Urothelium cell line (cell line): ENCODE measurements around the gene LHFPL6.

Experiments used
- DNase-seq: peaks from one replicate; pipeline ENCODE4 v3.0.0; 2011; ENCODE audit warnings: low spot score, mixed read lengths
- FAIRE-seq: peaks from 2 replicates; lab custom pipeline; 2011; peaks lifted over from hg19 to GRCh38; lab: Jason Lieb, UNC

LHFPL6 gene

GRCh38 chr13:39521701-39522100 lies 81.3 kb downstream of the LHFPL6 start:
- no peak for FAIRE-seq

GRCh38 chr13:39516096-39516495 lies 86.9 kb downstream of the LHFPL6 start:
- no peak for DNase-seq
- FAIRE-seq, result no peak

More at GRCh38 chr13:39521701-39522100, 81.3 kb downstream of the LHFPL6 start:
- no peak for DNase-seq

GRCh38 chr13:39515224-39515714 lies 87.7 kb downstream of the LHFPL6 start:
- FAIRE-seq (no peak), DNase-seq (no peak)

- FAIRE-seq, result no peak
- DNase-seq, result no peak
Observed at GRCh38 chr13:39512687-39513086, 90.3 kb downstream of the LHFPL6 start.

- FAIRE-seq, result no peak
Observed at GRCh38 chr13:39510316-39510695, 92.7 kb downstream of the LHFPL6 start.

GRCh38 chr13:39509616-39510315 lies 93.2 kb downstream of the LHFPL6 start:
- DNase-seq (no peak), FAIRE-seq (no peak)

More at GRCh38 chr13:39510316-39510695, 92.7 kb downstream of the LHFPL6 start:
- DNase-seq, result no peak

GRCh38 chr13:39506559-39507390 lies 96.2 kb downstream of the LHFPL6 start:
- FAIRE-seq (no peak), DNase-seq (no peak)

- no peak for FAIRE-seq
Observed at GRCh38 chr13:39505151-39505550, 97.8 kb downstream of the LHFPL6 start.

GRCh38 chr13:39503048-39503447 lies 99.9 kb downstream of the LHFPL6 start:
- FAIRE-seq, result no peak

More at GRCh38 chr13:39505151-39505550, 97.8 kb downstream of the LHFPL6 start:
- no peak for DNase-seq

GRCh38 chr13:39501702-39502324 lies 101.2 kb downstream of the LHFPL6 start:
- FAIRE-seq (no peak), DNase-seq (no peak)

More at GRCh38 chr13:39503048-39503447, 99.9 kb downstream of the LHFPL6 start:
- no peak for DNase-seq

GRCh38 chr13:39499604-39500003 lies 103.4 kb downstream of the LHFPL6 start:
- DNase-seq, result no peak
- FAIRE-seq, result no peak

GRCh38 chr13:39498471-39499114 lies 104.4 kb downstream of the LHFPL6 start:
- FAIRE-seq, result no peak
- no peak for DNase-seq

- DNase-seq (no peak), FAIRE-seq (no peak)
Observed at GRCh38 chr13:39496506-39496905, 106.5 kb downstream of the LHFPL6 start.

- FAIRE-seq (no peak), DNase-seq (no peak)
Observed at GRCh38 chr13:39494633-39495032, 108.4 kb downstream of the LHFPL6 start.

GRCh38 chr13:39494006-39494405 lies 109.0 kb downstream of the LHFPL6 start:
- FAIRE-seq (no peak), DNase-seq (no peak)

- FAIRE-seq, result no peak
- no peak for DNase-seq
Observed at GRCh38 chr13:39490136-39490535, 112.9 kb downstream of the LHFPL6 start.

- DNase-seq (no peak), FAIRE-seq (no peak)
Observed at GRCh38 chr13:39486758-39487157, 116.2 kb downstream of the LHFPL6 start.

- DNase-seq, result no peak
- FAIRE-seq, result no peak
Observed at GRCh38 chr13:39485314-39485700, 117.7 kb downstream of the LHFPL6 start.

GRCh38 chr13:39484506-39485313 lies 118.3 kb downstream of the LHFPL6 start:
- FAIRE-seq, result no peak
- no peak for DNase-seq

GRCh38 chr13:39483326-39483725 lies 119.7 kb downstream of the LHFPL6 start:
- no peak for DNase-seq
- FAIRE-seq, result no peak
